Neural cell (in vitro differentiated cells): ENCODE data around the gene ADD2. TPM values are rescaled to one million over a fixed set of nuclear protein-coding genes. Genes with fewer than 3 reads are reported as not detected.

Experiments
- H2AFZ ChIP-seq: fragments of 200-600, 300-800 bp; sonication (generic), shearing (Covaris generic); 2 replicates; pipeline ENCODE4 v1.6.0; 2014; ENCODE audit warnings: low read depth, mild to moderate bottlenecking, antibody characterized with exemption, low read length, moderate library complexity
- H3F3A ChIP-seq: fragments of 200-600 bp; shearing (Covaris generic); 2 replicates; pipeline ENCODE4 v1.6.1; 2016; ENCODE audit warnings: mild to moderate bottlenecking, moderate library complexity, mixed read lengths, antibody characterized with exemption, low read length; ENCODE audit not compliant: insufficient read depth, poor library complexity, severe bottlenecking
- H3K27ac ChIP-seq: fragments of 200-600, 300-800 bp; sonication (generic), shearing (Covaris generic); 2 replicates; pipeline ENCODE4 v1.5.1; 2014; ENCODE audit warnings: mild to moderate bottlenecking, low read length, moderate library complexity
- H3K27me3 ChIP-seq: fragments of 300-800, 200-600 bp; sonication (generic), shearing (Covaris generic); 2 replicates; pipeline ENCODE4 v1.6.0; 2014; ENCODE audit warnings: mild to moderate bottlenecking, low read depth, low read length, moderate library complexity; ENCODE audit not compliant: insufficient read depth
- H3K36me3 ChIP-seq: fragments of 300-800, 200-600 bp; sonication (generic), shearing (Covaris generic); 2 replicates; pipeline ENCODE4 v1.5.1; 2014; ENCODE audit warnings: mild to moderate bottlenecking, antibody characterized with exemption, low read length, moderate library complexity; ENCODE audit not compliant: insufficient read depth
- H3K4me2 ChIP-seq: fragments of 300-800, 200-600 bp; sonication (generic), shearing (Covaris generic); 2 replicates; pipeline ENCODE4 v1.6.0; 2014; ENCODE audit warnings: mild to moderate bottlenecking, low read length
- H3K4me3 ChIP-seq: fragments of 300-800, 200-600 bp; sonication (generic), shearing (Covaris generic); 2 replicates; pipeline ENCODE4 v1.5.1; 2014; ENCODE audit warnings: mild to moderate bottlenecking, low read length, moderate library complexity
- H3K79me2 ChIP-seq: fragments of 200-600 bp; shearing (Covaris generic); replicated peaks from 2 replicates; pipeline ENCODE4 v1.6.0; 2014; ENCODE audit warnings: mild to moderate bottlenecking, low read length, moderate library complexity; ENCODE audit not compliant: insufficient read depth
- H3K9ac ChIP-seq: fragments of 300-800, 200-600 bp; sonication (generic), shearing (Covaris generic); 2 replicates; pipeline ENCODE4 v1.6.1; 2016; ENCODE audit warnings: mild to moderate bottlenecking, low read length, mixed read lengths
- H3K9me2 ChIP-seq: fragments of 200-600 bp; shearing (Covaris generic); 2 replicates; pipeline ENCODE4 v1.6.1; 2016; ENCODE audit warnings: mild to moderate bottlenecking, low read length, mixed read lengths; ENCODE audit not compliant: insufficient read depth
- H3K9me3 ChIP-seq: fragments of 200-600, 300-800 bp; sonication (generic), shearing (Covaris generic); 2 replicates; pipeline ENCODE4 v1.6.1; 2016; ENCODE audit warnings: mild to moderate bottlenecking, mixed run types, low read length, moderate library complexity, mixed read lengths
- H4K20me1 ChIP-seq: fragments of 200-600 bp; shearing (Covaris generic); 2 replicates; pipeline ENCODE4 v1.6.1; 2016; ENCODE audit warnings: mild to moderate bottlenecking, mixed run types; ENCODE audit not compliant: insufficient read depth
- CTCF ChIP-seq: fragments of 450-650 bp; IDR thresholded peaks from 2 replicates; pipeline ENCODE4 v1.5.1; 2014; ENCODE audit warnings: antibody characterized with exemption, mild to moderate bottlenecking, moderate library complexity; ENCODE audit not compliant: poor library complexity, severe bottlenecking
- EP300 ChIP-seq: fragments of 450-650 bp; conservative IDR thresholded peaks from 2 replicates; pipeline ENCODE4 v1.6.1; 2014; ENCODE audit warnings: antibody characterized with exemption, mild to moderate bottlenecking, moderate library complexity; ENCODE audit not compliant: poor library complexity, severe bottlenecking
- EZH2 ChIP-seq: fragments of 200-600, 300-800 bp; shearing (Covaris generic), sonication (generic); IDR thresholded peaks from 2 replicates; pipeline ENCODE4 v1.6.1; 2014; ENCODE audit warnings: antibody characterized with exemption, low read length, borderline replicate concordance, mild to moderate bottlenecking; ENCODE audit not compliant: insufficient read depth, poor library complexity, severe bottlenecking
- MXI1 ChIP-seq: fragments of 450-650 bp; conservative IDR thresholded peaks from 2 replicates; pipeline ENCODE4 v1.6.1; 2014; ENCODE audit warnings: antibody characterized with exemption, mild to moderate bottlenecking; ENCODE audit not compliant: poor library complexity, severe bottlenecking
- POLR2AphosphoS5 ChIP-seq: IDR thresholded peaks from 2 replicates; pipeline ENCODE4 v1.6.1; 2012
- RAD21 ChIP-seq: fragments of 450-650 bp; conservative IDR thresholded peaks from 2 replicates; pipeline ENCODE4 v1.6.1; 2014; ENCODE audit warnings: antibody characterized with exemption, mild to moderate bottlenecking, moderate library complexity
- REST ChIP-seq: IDR thresholded peaks from 2 replicates; pipeline ENCODE4 v1.6.1; 2012; ENCODE audit warnings: borderline replicate concordance
- SMC3 ChIP-seq: fragments of 450-650 bp; conservative IDR thresholded peaks from 2 replicates; pipeline ENCODE4 v1.6.1; 2014; ENCODE audit warnings: antibody characterized with exemption, mild to moderate bottlenecking, moderate library complexity; ENCODE audit not compliant: poor library complexity
- TAF1 ChIP-seq: IDR thresholded peaks from 2 replicates; pipeline ENCODE4 v1.6.1; 2012; ENCODE audit warnings: low read depth
- polyA plus RNA-seq: library from polyadenylated mRNA; depleted of rRNA; stranded (reverse); fragments of >200 nt; gene quantifications from 2 replicates; pipeline ENCODE4 v1.2.3, GENCODE V29; 2014

The ADD2 gene
- polyA plus RNA-seq, 1 donor from 2014 or later: 52.5 TPM

- H2AFZ ChIP-seq: no peak overlapping the region
- H3K27ac ChIP-seq: no peak overlapping the region
- H3K36me3 ChIP-seq: no peaks in the 10 kb centered on the region
- no peaks in the 10 kb centered on the region for H3F3A ChIP-seq
- H3K4me2 ChIP-seq: no peak overlapping the region
- no peak overlapping the region for H3K4me3 ChIP-seq
- no peaks in the 10 kb centered on the region for H4K20me1 ChIP-seq
- H3K27me3 ChIP-seq: no peaks in the 10 kb centered on the region
- H3K9ac ChIP-seq: no peak overlapping the region
- TF ChIP-seq REST: no peak
- TF ChIP-seq SMC3: no peak
- no peak for TF ChIP-seq CTCF
- TF ChIP-seq EZH2: no peak
- TF ChIP-seq TAF1: no peak
- no peak for TF ChIP-seq POLR2AphosphoS5
- no peak for TF ChIP-seq EP300
- no peak for TF ChIP-seq RAD21
- no peak for TF ChIP-seq MXI1
- H3K9me3 ChIP-seq: no peaks in the 10 kb centered on the region
- no peaks in the 10 kb centered on the region for H3K9me2 ChIP-seq
- H3K79me2 ChIP-seq: no peaks in the 10 kb centered on the region
Measured at GRCh38 chr2:70651014-70651413, 117.0 kb downstream of the ADD2 start.

GRCh38 chr2:70648961-70649360 is 119.0 kb downstream of the ADD2 start:
- no peaks in the 10 kb centered on the region for H3F3A ChIP-seq
- no peak overlapping the region for H3K4me2 ChIP-seq
- no peak overlapping the region for H2AFZ ChIP-seq
- H3K27ac ChIP-seq: no peak overlapping the region
- no peak for TF ChIP-seq CTCF
- no peak for TF ChIP-seq RAD21
- TF ChIP-seq MXI1: no peak
- no peak for TF ChIP-seq SMC3
- no peak for TF ChIP-seq REST
- no peak for TF ChIP-seq POLR2AphosphoS5
- TF ChIP-seq EP300: no peak
- TF ChIP-seq EZH2: no peak
- no peak for TF ChIP-seq TAF1
- H3K36me3 ChIP-seq: no peaks in the 10 kb centered on the region
- no peaks in the 10 kb centered on the region for H3K27me3 ChIP-seq
- no peak overlapping the region for H3K9ac ChIP-seq
- no peaks in the 10 kb centered on the region for H3K9me3 ChIP-seq
- H4K20me1 ChIP-seq: no peaks in the 10 kb centered on the region
- no peak overlapping the region for H3K4me3 ChIP-seq
- no peaks in the 10 kb centered on the region for H3K9me2 ChIP-seq
- no peaks in the 10 kb centered on the region for H3K79me2 ChIP-seq
